Activated naive CD4-positive, alpha-beta T cell treated with anti-CD3 and anti-CD28 coated beads for 36 hours (primary cell): Measurements from ENCODE around the gene EMILIN2. TPM values are rescaled to one million over a fixed set of nuclear protein-coding genes. Genes with fewer than 3 reads are reported as not detected.
"Not testable (repeated sequence)": the region's sequence is repeated elsewhere in the genome, so short reads cannot be mapped to it uniquely, and the experiment has no call there.

Experiments
- CTCF ChIA-PET: fragments of 350-600 bp; sonication (Branson Sonifier 250); formaldehyde crosslinking; loops from one replicate; lab custom pipeline; 2021; ENCODE audit warnings: antibody characterized with exemption; lab: Charles Lee
- DNase-seq: peaks from one replicate; pipeline ENCODE4 v3.0.0-alpha.2; 2020
- H3K27ac Mint-ChIP-seq: one replicate; pipeline ENCODE4 v1.8.0; 2021; ENCODE audit warnings: mild to moderate bottlenecking, mixed read lengths
- H3K27me3 Mint-ChIP-seq: one replicate; pipeline ENCODE4 v1.8.0; 2021; ENCODE audit warnings: low read depth, mixed read lengths
- H3K36me3 Mint-ChIP-seq: one replicate; pipeline ENCODE4 v1.8.0; 2021; ENCODE audit warnings: low read depth, mixed read lengths
- H3K4me1 Mint-ChIP-seq: one replicate; pipeline ENCODE4 v1.8.0; 2021; ENCODE audit warnings: low read depth, mixed read lengths
- H3K4me3 Mint-ChIP-seq: one replicate; pipeline ENCODE4 v1.8.0; 2021; ENCODE audit warnings: mild to moderate bottlenecking, moderate library complexity, mixed read lengths
- H3K9me3 Mint-ChIP-seq: one replicate; pipeline ENCODE4 v1.8.0; 2021; ENCODE audit warnings: mixed read lengths
- intact Hi-C: fragments of 100-400 bp; cut with micrococcal nuclease; formaldehyde crosslinking; loops from one replicate; pipeline ENCODE4 v1.15.1; 2023
- total RNA-seq, 2 experiments: library from RNA; stranded (reverse); gene quantifications; one replicate each; pipeline ENCODE4 v1.2.3, GENCODE V29; 2021

Gene EMILIN2
- total RNA-seq, 2 experiments from 2014 or later, result 12.2 to 13.2 TPM

GRCh38 chr18:2914881-2915240, 68.1 kb downstream of the EMILIN2 start:
- CTCF ChIA-PET, result interaction anchor here (1.3 to 3.9 kb wide), 4 partner anchors 70 to 332 kb away, joined by 5 to 12 read pairs (median 7); partner anchors contain the start of gene MYL12A
- Mint-ChIP-seq H3K27me3 (no peaks in the 10 kb centered on the region), H3K4me1 (peaks cover 16% of the 10 kb centered on the region), H3K27ac (no peak overlapping the region), H3K9me3 (no peaks in the 10 kb centered on the region), H3K36me3 (peaks cover 30% of the 10 kb centered on the region), H3K4me3 (no peak overlapping the region)
- intact Hi-C loops, result no loop called here
- no peak for DNase-seq

GRCh38 chr18:2915486-2915885, 68.7 kb downstream of the EMILIN2 start:
- intact Hi-C loops, DNase-seq, H3K9me3 Mint-ChIP-seq, H3K27me3 Mint-ChIP-seq, H3K4me3 Mint-ChIP-seq, H3K27ac Mint-ChIP-seq: not testable (repeated sequence)
- peaks cover 34% of the 10 kb centered on the region for H3K36me3 Mint-ChIP-seq
- peaks cover 18% of the 10 kb centered on the region for H3K4me1 Mint-ChIP-seq
- CTCF ChIA-PET, result interaction anchor here (1.3 to 3.9 kb wide), 4 partner anchors 8 to 331 kb away, joined by 5 to 12 read pairs (median 7); partner anchors contain the start of gene MYL12A

DNA sequence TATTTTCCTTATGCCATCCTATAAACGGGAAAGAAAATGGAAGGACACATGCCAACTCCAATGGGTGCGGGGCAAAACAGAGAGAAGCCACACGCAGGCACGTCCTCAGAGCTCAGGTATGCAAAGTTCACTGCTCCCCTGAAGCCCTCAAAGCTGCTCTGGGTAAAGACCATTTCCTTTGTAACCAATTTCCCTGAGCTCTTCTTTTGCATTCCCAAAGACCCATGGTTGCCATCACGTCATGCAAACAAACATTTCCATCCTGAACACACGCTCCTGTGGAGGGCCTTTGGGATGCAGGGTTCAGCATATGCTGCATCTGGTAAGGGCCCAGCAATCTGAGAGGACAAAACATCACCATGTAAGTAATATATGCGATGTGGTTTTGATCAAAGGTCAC, 69.4 kb downstream of the EMILIN2 start:
- H3K4me1 Mint-ChIP-seq, result peaks cover 18% of the 10 kb centered on the region
- peak overlapping the region; percentile 58 for H3K27ac Mint-ChIP-seq
- no peaks in the 10 kb centered on the region for H3K9me3 Mint-ChIP-seq
- H3K36me3 Mint-ChIP-seq, result peaks cover 35% of the 10 kb centered on the region
- no peak overlapping the region for H3K4me3 Mint-ChIP-seq
- intact Hi-C loops, result no loop called here
- no peaks in the 10 kb centered on the region for H3K27me3 Mint-ChIP-seq
- CTCF ChIA-PET, result interaction anchor here (1.3 to 3.9 kb wide), 5 partner anchors 9 to 330 kb away, joined by 5 to 12 read pairs (median 6); partner anchors contain the start of gene MYL12A
- no peak for DNase-seq

GRCh38 chr18:2917259-2918047, 70.6 kb downstream of the EMILIN2 start:
- CTCF ChIA-PET, result interaction anchor here (0.6 to 3.9 kb wide), 6 partner anchors 10 to 329 kb away, joined by 3 to 12 read pairs (median 6); partner anchors contain the start of gene MYL12A
- Mint-ChIP-seq H3K27me3 (no peaks in the 10 kb centered on the region), H3K36me3 (peaks cover 41% of the 10 kb centered on the region), H3K9me3 (no peaks in the 10 kb centered on the region), H3K4me1 (peaks cover 18% of the 10 kb centered on the region), H3K27ac (peak overlapping the region; percentile 56), H3K4me3 (no peak overlapping the region)
- intact Hi-C loops, result no loop called here
- no peak for DNase-seq

- Mint-ChIP-seq H3K27ac (peak overlapping the region; percentile 48), H3K36me3 (peaks cover 44% of the 10 kb centered on the region), H3K4me3 (no peak overlapping the region), H3K4me1 (peaks cover 18% of the 10 kb centered on the region), H3K27me3 (no peaks in the 10 kb centered on the region), H3K9me3 (no peaks in the 10 kb centered on the region)
- DNase-seq, result no peak
- intact Hi-C loops, result no loop called here
- CTCF ChIA-PET, result interaction anchor here (1.0 to 1.5 kb wide), 3 partner anchors 9 to 66 kb away, joined by 3 to 7 read pairs (median 4); no protein-coding TSS in a partner anchor
These were observed 72.2 kb downstream of the EMILIN2 start for GRCh38 chr18:2918761-2919550.

DNA sequence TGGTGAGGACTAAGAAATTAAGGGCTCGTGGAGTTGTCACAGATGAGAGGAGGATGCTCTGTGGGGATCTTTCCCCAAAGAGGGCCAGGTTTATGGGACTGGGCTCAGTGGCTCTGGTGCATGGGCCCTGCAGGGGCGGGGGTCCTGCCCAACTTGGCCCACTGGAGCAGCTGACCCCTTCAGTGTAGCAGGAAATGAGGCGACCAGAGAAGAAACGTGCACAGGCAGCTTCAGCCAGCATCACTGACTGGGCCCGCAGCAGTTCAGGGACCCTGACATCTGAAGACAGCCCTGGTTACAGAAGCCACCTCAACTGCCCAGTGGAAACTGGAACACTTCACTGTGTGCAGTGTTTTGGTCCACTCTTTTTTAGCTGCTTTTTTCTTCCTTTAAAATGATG, 72.8 kb downstream of the EMILIN2 start:
- Mint-ChIP-seq H3K27ac (peak overlapping the region; percentile 48), H3K36me3 (peaks cover 48% of the 10 kb centered on the region), H3K4me1 (peaks cover 18% of the 10 kb centered on the region), H3K27me3 (no peaks in the 10 kb centered on the region), H3K4me3 (no peak overlapping the region), H3K9me3 (no peaks in the 10 kb centered on the region)
- intact Hi-C loops, result no loop called here
- CTCF ChIA-PET, result interaction anchor here (0.7 to 1.2 kb wide), 5 partner anchors 8 to 66 kb away, joined by 3 to 4 read pairs (median 3); no protein-coding TSS in a partner anchor
- DNase-seq, result no peak

- DNase-seq, result no peak
- Mint-ChIP-seq H3K27ac (peak overlapping the region; percentile 36), H3K4me1 (peaks cover 18% of the 10 kb centered on the region), H3K27me3 (no peaks in the 10 kb centered on the region), H3K4me3 (no peak overlapping the region), H3K36me3 (peaks cover 49% of the 10 kb centered on the region), H3K9me3 (no peaks in the 10 kb centered on the region)
- CTCF ChIA-PET, result interaction anchor here (0.7 to 1.1 kb wide), 6 partner anchors 11 to 232 kb away, joined by 3 read pairs; no protein-coding TSS in a partner anchor
- intact Hi-C loops, result no loop called here
These were observed 73.2 kb downstream of the EMILIN2 start for GRCh38 chr18:2920027-2920426.

DNA sequence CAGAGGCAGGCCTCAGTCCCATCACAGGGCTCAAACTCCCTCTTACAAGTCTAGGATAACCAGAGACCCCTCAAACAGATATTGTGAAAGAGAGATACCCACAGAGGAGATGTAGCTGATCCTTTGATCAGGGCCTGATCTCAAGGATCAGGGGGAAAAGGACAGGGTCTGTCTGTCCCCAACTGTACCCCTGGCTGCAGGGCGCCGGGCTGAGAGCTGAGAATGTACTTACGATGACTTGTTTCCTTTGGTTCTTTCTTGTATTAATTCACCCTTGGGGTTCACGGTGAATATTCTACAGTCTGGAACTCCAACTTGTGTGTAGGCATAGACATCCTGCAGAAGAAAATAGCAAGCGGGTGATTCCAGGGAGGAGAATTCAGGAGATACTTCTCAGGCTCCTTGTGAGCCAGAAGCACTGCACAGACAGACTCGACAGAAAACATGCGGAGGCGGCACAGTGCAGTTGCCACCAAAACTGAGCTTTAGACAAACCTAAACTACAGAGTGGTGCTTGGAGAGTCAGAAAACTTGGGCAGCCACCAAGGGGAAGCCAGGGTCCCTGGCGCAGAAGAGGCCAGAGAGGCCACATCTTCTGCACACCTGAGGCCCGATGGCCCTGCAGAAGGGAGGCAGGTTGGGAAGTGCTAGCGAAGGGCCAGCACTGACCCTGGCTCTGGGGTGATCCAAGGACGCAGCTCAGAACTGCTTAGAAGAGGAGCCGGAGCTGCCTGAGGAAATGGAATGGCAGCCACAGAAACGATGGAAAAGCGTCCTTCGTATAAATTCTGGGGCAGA, 73.9 kb downstream of the EMILIN2 start:
- Mint-ChIP-seq H3K4me1 (peaks cover 18% of the 10 kb centered on the region), H3K9me3 (no peaks in the 10 kb centered on the region), H3K27ac (peak overlapping the region; percentile 36), H3K4me3 (no peak overlapping the region), H3K36me3 (peaks cover 46% of the 10 kb centered on the region), H3K27me3 (no peaks in the 10 kb centered on the region)
- CTCF ChIA-PET, result interaction anchor here (0.7 to 1.1 kb wide), 4 partner anchors 10 to 231 kb away, joined by 3 read pairs; no protein-coding TSS in a partner anchor
- no peak for DNase-seq
- intact Hi-C loops, result no loop called here

- H3K36me3 Mint-ChIP-seq, result peaks cover 41% of the 10 kb centered on the region
- H3K4me1 Mint-ChIP-seq, result peaks cover 14% of the 10 kb centered on the region
- intact Hi-C loops, result no loop called here
- H3K27me3 Mint-ChIP-seq, result no peaks in the 10 kb centered on the region
- H3K9me3 Mint-ChIP-seq, result no peaks in the 10 kb centered on the region
- CTCF ChIA-PET, result interaction anchor here (2.0 kb wide), 1 partner anchor 208 kb away, joined by 6 read pairs; no protein-coding TSS in a partner anchor
- H3K27ac Mint-ChIP-seq, result no peak overlapping the region
- no peak for DNase-seq
- no peak overlapping the region for H3K4me3 Mint-ChIP-seq
These were observed 75.0 kb downstream of the EMILIN2 start for GRCh38 chr18:2921778-2922177.

GRCh38 chr18:2923464-2923863, 76.7 kb downstream of the EMILIN2 start:
- CTCF ChIA-PET, result interaction anchor here (0.7 to 2.0 kb wide), 8 partner anchors 10 to 262 kb away, joined by 3 to 7 read pairs (median 4); no protein-coding TSS in a partner anchor
- Mint-ChIP-seq H3K4me1 (peaks cover 2% of the 10 kb centered on the region), H3K36me3 (peaks cover 43% of the 10 kb centered on the region), H3K27me3 (no peaks in the 10 kb centered on the region), H3K27ac (no peak overlapping the region), H3K9me3 (no peaks in the 10 kb centered on the region), H3K4me3 (no peak overlapping the region)
- no peak for DNase-seq
- intact Hi-C loops, result no loop called here

DNA sequence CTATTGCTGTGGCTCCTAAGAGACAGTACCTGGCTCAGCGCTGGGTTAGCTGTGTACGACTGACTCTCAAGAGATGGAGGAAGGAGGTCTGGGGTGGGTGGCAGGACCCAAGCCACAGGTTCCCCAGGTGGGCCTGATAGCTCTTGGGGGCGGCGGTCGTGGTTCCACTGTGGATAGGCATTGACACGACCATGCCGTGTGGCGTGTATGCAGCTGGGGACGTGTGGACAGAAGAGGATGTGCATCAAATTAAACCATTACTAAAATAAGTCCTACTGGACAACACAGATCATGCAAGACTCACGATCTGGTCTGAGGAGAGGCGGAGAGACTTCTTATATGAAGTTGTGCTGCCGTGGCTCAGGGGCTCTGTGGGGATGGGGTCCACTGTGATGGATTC, 78.1 kb downstream of the EMILIN2 start:
- no peak for DNase-seq
- Mint-ChIP-seq H3K27me3 (no peaks in the 10 kb centered on the region), H3K27ac (no peak overlapping the region), H3K36me3 (peaks cover 46% of the 10 kb centered on the region), H3K4me1 (peaks cover 2% of the 10 kb centered on the region), H3K4me3 (no peak overlapping the region), H3K9me3 (no peaks in the 10 kb centered on the region)
- intact Hi-C loops, result no loop called here
- CTCF ChIA-PET, result interaction anchor here (0.6 to 2.0 kb wide), 3 partner anchors 60 to 247 kb away, joined by 3 to 6 read pairs (median 3); no protein-coding TSS in a partner anchor
